Jurkat, Clone E6-1 (cell line): ENCODE data around the gene DEF6.

ENCODE experiments used
- DNase-seq: peaks from one replicate; pipeline ENCODE4 v3.0.0-alpha.2; 2011; ENCODE audit warnings: low read depth, low spot score
- H3K4me3 ChIP-seq: 2 replicates; pipeline ENCODE4 v1.5.1; 2011; ENCODE audit warnings: mild to moderate bottlenecking, low read length, control low read depth, moderate library complexity

The DEF6 gene

DNA sequence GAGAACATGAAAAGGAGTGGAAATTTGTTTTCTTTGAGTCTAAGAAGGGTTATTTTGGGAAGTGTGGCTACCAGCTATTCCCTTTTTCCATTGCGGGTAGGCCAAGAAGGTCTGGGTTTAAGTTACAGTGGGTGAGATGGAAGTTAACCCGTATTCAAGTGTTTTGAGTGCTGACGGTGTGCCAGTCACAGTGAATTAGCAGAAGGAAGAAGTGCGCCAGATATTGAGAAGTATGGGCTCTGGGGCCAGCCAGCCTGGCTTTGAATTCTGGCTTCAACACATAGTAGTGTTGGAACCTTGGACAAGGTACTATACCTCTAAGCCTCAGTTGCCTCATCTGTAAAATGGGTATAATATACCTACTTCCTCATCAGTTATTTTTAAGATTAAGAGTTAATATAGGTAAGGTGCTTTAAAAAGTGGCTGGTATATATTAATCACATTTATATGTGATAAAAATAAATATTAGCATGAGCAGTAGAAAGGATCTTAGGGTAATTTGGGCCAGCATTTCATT, 21.8 kb upstream of the DEF6 start:
- no peak overlapping the region for H3K4me3 ChIP-seq
- DNase-seq = no peak

DNA sequence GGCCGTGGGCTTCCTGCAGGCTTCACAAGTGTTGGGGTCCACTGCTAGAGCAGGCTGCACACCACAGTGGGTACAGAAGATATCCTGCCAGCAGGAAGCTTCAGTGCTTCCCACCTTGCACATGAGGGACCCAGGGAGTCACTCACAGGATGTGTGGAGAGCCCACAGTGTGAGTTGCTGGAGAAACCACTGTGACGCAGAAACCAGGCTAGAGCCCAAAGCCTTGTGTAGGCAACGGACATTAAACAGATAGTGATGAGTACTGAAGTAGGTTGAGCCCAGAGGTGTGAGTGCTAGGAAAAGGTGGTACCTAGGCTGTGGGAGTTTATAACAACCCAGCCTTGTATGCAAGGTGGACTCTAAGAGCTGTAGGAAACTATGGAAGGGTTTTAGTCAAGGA, 18.9 kb upstream of the DEF6 start:
- H3K4me3 ChIP-seq = no peak overlapping the region
- no peak for DNase-seq

DNA sequence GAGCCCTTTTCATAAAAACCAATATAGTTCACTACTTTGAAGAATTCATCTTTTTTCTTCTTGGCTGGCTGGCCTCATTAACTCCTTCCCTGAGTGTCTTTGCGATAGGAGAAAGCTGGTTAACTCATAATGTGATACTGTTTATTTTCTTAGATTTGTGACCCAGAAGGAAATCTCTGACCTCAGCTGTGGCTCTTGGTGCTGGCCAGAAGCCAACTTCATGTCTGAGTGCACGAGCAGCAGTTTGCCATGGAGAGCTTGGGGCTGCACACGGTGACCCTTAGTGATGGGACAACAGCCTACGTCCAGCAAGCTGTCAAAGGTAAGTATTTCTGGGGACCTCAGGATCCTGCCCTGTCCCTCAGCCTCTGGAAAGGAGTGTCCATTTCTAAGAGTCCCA, 16.7 kb upstream of the DEF6 start:
- H3K4me3 ChIP-seq = no peak overlapping the region
- no peak for DNase-seq

DNA sequence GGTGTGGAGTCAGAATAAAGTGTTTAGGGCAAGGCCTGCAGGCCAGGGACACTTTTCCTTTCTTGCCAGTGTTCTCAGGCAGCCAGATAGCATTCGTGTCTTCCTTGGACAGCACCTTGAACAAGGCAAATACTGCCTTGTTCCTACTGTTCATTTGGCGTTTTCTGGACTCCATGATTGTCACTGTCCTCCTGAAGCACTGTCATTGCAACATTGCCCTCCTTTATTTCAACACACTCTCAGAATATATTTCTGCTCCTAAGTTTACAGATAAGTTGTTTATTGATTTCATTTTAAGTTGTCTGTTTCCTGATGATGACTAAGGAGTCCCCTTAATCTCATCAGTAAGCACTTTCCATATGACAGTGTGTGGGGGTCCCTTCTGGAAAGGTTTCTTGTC, 15.1 kb upstream of the DEF6 start:
- no peak overlapping the region for H3K4me3 ChIP-seq
- no peak for DNase-seq

DNA sequence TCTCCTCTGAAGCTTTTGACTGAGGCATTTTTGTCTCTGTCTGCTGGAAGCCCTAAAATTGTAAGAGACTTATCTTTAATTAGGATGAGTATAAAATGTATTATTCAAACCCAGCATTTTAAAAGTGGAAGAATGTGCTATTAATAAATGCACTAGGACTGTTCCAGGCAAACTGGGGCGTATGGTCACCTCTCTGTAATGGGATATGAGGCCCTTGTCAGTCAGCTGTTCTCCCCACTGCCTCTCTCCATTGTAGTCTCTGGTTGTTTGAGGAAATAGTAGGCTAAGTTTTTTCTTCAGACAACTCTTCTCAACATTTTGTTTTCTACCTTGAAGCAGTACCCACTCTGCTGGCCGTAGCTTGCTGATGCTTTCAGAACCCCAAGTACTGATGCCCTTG, 14.3 kb upstream of the DEF6 start:
- no peak overlapping the region for H3K4me3 ChIP-seq
- DNase-seq = no peak

DNA sequence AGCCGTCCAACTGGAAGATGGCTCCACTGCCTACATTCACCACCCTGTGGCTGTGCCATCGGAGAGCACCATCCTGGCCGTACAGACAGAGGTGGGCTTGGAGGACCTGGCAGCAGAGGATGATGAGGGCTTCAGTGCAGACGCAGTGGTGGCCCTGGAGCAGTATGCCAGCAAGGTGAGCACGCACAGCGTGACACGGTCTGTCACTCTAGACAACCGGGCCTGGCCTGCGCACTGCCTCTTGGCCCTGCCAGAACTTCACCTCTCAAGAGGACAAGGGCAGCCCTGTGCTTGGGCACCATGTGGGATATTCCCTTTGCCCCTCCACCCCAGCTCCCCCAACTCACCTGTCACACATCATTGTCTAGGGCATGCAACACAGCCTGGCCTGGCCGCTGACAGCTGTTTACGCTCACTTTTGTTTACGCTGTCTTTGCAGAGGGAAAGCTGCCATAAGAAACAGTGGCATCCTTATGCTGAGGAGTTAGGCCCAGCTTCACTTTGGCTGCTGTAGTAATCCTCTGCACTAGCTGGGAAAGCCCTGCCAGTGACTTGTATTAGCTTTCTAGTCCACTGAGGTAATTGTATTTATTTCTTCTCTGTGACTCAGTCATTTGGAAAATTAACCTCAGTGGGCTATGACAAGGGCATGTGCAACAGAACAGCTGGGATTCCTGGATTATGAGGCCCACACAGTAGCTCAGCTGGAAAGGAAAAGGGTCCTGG, 9.8 kb upstream of the DEF6 start:
- no peak overlapping the region for H3K4me3 ChIP-seq
- no peak for DNase-seq

DNA sequence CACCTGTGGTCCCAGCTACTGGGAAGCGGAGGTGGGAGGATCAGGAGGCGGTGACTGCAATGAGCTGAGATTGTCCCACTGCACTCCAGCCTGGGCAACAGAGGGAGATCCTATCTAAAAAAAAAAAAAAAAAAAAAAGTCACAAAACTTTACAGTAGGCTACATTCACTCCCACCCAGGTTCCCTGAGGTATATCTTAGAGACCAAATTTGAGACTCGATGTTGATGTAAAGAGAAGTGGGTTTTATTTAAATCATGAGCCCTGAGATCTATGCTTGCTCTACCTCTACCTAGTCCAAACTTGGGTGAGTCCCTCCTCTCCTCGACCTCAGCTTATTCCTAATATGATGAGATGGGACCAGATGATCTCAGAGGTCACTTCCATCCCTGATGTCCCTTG, 8.8 kb upstream of the DEF6 start:
- no peak overlapping the region for H3K4me3 ChIP-seq
- no peak for DNase-seq

DNA sequence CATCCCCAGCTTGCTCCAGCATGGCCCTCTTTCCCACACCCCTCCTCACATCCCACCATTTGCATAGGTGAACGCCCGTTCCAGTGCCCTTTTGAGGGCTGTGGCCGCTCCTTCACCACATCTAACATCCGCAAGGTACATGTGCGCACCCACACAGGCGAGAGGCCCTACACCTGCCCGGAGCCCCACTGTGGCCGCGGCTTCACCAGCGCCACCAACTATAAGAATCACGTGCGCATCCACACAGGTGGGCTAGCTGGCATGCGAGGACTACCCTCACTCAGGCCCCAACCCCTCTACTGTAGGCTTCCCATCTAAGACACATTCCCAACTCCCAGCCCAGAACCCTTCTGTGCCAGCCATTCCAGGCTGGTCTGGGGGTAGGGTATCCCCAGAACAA, 6.1 kb upstream of the DEF6 start:
- no peak overlapping the region for H3K4me3 ChIP-seq
- no peak for DNase-seq

DNA sequence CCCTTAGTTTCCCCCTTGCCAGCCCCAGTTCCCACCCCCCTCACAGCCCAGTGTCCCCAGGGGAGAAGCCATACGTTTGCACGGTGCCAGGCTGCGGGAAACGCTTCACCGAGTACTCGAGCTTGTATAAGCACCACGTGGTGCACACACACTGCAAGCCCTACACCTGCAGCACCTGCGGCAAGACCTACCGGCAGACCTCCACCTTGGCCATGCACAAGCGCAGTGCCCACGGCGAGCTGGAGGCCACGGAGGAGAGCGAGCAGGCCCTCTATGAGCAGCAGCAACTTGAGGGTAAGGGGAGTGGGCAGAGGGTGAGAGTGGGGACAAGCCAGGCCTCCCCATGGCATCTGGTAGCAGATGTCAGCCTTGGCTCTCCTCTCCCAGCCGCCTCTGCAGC, 5.1 kb upstream of the DEF6 start:
- no peak overlapping the region for H3K4me3 ChIP-seq
- DNase-seq = no peak

DNA sequence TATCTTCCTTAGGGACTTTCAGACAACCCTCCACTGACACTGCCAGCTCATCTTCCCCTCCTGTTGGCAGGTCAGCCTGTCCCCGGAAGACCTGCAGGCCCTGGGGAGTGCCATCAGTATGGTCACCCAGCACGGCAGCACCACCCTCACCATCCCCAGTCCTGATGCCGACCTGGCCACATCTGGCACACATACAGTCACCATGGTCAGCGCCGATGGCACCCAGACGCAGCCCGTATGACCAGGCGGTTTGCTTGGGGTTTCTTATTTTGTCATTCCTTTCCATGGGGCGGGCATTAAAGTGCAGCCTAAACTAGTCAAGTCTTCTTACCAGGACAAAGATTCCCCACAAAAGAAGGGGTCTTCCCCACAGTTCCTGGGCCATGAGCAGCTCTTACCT, 3.9 kb upstream of the DEF6 start:
- no peak overlapping the region for H3K4me3 ChIP-seq
- DNase-seq = no peak

DNA sequence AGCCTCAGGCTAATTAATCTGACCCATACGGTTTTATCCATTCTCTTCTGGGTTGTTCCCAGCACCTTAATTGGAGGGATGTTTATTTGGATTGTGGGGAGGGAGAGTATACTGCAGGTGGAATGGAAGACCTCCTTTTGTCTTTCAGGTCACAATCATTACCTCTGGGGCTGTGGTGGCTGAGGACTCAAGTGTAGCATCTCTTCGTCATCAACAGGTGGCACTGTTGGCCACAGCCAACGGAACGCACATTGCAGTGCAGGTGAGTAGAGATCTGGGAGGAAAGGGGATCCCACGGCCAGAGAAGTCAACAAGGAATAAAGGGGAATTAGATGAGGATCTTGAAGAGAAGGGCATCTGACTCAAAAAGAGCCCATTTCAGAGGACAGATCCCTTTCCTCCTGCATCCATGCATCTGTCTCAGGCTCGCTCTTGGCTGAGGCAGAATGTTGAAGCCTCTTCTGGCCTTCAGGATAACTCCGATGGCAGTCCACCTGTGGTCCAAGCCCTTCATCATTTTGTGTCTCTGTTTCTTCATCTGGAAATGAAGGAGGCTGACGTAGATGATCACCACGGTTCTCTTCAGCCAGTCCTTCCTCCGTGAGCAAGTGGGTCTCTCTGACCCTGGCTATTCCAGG, 3.2 kb upstream of the DEF6 start:
- DNase-seq = peak; percentile 45

DNA sequence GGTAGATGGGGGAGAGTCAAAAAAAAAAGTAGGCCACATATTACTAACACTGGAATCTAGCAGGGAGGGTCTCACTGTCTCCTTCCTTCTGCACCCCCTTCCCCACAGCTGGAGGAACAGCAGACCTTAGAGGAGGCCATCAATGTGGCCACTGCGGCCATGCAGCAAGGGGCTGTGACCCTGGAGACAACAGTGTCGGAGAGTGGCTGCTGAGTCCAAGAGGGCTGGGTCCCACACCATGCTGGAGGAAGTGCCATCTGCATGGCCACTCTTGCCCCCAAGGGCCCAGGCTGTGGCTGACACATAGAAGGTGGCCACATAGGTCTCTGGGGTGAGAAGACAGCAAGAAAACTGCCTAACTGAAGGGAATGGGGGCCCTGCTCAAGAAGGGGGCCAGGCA, 2.6 kb upstream of the DEF6 start:
- no peak overlapping the region for H3K4me3 ChIP-seq
- DNase-seq = no peak

More for the DNA sequence above, 3.2 kb upstream of the DEF6 start:
- H3K4me3 ChIP-seq = no peak overlapping the region

DNA sequence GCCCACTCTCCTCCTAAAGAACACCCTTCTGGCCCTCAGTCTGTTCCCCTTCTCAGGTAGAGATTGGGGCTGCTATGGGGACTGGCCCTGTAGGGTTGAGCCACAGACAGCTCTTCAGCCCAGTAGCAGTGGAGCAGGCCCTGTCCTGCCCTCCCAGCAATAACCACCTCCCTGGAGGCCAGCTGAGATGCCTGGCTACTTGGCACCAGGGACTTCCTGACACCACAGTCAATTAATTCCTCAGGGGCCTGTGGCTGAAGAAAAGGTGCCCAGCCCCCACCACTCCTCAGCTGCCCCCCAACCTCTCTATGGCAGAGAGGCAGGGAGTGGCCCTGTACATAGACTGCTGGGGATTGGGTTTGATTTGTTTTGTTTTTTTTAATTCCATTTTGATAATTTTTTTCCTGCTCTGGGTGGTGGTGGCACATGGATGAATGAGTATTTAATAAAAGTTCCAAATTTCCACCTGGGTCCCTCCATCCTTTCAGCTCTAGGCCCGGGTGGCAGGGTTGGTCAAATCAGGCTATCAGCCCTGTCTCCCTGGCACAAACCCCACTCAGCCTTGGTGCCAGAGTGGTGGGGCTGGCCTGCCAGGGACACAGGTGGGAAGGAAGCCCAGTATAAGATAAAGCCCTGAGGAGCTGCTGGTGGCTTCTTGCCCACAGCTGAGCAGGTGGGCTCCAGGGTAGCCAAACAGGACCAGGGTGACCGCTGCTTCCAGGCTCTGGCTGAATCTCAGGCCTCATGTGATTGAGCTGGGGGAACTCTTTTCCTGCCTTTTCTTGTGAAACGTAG, 1.9 kb upstream of the DEF6 start:
- H3K4me3 ChIP-seq = no peak overlapping the region

DNA sequence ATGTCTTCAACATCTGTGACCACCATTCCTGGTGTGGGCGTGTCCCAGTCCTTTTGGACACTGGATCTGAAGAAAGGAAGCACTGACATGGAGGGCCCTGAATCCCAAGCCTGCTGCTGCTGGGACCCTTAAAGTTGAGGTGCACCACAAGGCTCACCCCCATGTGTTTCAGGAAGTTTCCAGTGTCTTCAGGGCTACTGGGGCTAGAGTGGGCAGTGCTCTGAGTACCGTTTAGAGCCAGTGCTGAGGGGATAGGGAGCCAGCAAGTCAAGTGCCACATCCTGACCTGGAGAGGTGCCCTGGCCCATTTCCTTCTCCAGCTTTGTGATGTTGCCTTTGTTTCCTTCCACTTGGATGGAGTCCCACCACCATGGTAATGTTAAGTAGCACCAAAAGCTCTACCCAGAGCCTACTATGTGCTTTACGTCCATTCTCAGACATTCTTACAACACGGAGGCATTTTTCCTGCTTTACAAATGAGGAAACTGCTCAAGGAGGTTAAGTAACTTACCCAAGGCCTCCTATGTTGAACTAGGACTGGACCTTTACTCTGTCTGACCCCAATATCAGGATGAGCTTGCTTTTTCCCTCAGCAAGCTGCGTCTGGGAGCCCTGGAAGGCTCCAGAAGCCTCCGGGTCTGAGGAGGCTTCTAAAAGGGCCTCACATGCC, 552 bp upstream of the DEF6 start:
- peak overlapping the region; percentile 91 for H3K4me3 ChIP-seq
- DNase-seq = no peak

More for the DNA sequence above, 1.9 kb upstream of the DEF6 start:
- no peak for DNase-seq

DNA sequence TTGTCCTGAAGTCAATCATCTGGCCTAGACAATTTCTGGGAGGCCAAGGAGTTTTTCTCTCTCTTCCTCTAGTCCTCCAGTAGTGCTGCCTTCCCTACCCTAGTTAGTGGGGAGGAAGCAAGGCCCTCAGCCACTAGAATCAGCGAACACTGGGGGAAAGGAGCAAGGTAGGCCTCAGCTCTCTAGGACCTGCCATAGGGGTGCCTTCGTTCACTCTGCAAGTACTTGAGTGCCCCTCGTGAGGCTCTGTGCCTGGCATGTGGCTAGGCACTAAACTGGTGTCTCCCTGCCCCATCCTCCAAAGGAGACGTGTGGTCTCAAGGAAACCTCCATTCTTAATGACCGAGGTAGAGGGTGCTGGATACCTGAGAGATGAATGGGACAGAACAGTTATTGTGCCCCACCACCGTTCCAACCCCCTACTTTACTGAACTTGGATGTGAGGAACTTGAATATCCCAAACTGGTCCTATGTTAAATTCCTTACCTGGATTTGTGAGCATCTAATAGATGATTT, 1.1 kb downstream of the DEF6 start:
- peak overlapping the region; percentile 91 for H3K4me3 ChIP-seq
- peak; percentile 39 for DNase-seq

DNA sequence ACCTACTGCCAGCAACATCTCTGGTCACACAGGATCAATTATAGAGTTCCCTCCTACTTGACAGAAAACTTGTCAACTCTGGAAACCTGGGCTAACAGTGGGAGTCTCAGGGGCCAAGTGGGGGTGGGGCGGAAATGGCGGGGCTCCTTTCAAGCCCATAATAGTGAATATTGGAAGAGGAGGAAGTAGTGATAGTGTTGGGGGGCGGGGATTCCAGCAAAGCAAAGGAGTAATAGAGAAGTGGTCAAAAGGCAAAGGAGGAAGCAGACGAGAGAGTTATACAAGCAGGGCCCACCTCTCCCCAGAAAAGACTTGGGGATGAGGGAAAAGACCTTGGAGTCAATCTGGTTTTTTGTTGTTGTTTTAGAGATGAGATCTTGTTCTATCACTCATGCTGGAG, 2.1 kb downstream of the DEF6 start:
- no peak for DNase-seq
- H3K4me3 ChIP-seq = peak overlapping the region; percentile 91

DNA sequence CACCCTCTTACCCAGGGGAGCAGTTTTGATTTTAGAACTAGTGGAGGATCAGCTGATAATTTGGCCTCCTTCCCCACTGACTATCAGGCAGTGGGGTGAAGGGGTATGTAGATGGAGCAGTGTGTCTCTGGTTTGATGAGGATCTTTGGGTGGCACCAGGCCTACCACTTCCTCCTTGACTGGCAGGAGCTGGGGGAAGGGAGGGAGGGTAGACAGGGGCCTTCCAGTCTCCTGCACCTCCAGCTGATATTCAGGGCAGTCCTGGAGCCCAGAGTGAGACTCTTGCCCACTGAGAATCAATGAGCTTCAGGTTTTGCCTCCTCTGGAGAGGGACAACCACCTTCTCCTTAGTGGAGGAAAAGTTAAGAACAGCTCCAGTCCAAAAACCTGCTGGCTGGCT, 3.2 kb downstream of the DEF6 start:
- peak; percentile 75 for DNase-seq

DNA sequence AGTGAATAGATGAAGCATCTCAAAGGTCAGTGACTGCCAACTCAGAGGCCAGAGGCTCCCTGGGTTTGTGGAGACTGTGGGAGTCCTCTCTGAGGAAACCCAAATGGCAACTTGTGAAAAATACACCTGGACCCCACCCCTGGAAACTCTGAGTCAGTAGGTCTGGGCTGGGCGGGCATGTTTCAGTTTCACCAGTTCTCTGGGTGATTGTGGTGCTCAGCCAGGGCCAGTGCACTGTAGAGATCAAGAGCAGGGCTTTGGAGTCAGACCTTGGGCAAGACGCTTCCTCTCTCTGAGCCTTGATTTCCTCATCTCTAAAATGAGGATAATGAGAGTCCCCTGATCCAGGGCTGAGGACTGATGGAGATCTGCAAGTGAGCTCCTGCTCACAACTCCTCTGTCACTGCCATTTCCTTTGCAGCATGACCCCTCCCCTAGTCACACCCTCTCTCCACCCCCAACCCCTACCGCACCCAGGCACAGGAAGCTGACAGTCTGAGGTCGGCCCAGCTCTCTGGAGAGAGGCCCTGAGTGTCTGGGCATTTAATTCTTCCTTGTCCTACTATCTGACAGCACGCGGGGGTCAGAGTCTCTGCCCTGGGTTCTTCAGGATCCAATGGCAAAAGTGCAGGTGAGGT, 5.1 kb downstream of the DEF6 start:
- peak; percentile 80 for DNase-seq
- peak overlapping the region; percentile 38 for H3K4me3 ChIP-seq

More for the DNA sequence above, 3.2 kb downstream of the DEF6 start:
- peak overlapping the region; percentile 2 for H3K4me3 ChIP-seq

DNA sequence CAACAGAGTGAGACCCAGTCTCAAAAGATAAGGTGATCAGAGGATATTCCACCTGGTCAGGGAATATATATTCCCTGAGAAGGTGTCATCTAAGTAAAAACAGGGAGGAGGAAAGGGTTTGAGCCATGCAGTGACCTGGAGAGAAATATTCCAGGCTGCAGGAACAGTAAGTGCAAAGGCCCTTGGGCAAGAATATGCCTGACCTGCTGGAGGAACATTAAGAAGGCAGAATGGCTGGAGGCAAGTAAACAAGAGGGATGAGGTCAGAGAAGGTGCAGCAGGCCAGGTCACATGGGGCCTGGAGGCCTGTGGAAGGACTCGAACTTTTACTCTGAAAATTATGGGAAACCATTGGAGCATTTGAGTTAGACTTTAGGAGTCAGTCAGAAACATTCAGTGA, 6.7 kb downstream of the DEF6 start:
- no peak overlapping the region for H3K4me3 ChIP-seq
- no peak for DNase-seq
